IMR-90 (cell line): ENCODE results near the gene NPB. TPM values are rescaled to one million over a fixed set of nuclear protein-coding genes. Genes with fewer than 3 reads are reported as not detected.

ENCODE experiments used
- ATAC-seq: fragments of 200-7000 bp; cut with Tn5 transposase; 2 replicates; pipeline ENCODE4 v1.9.1; 2020; ENCODE audit warnings: low read depth, mild to moderate bottlenecking, moderate library complexity
- BruUV-seq: library from RNA; stranded (reverse); fragments of 400-500 nt; replicated peaks from 2 replicates; lab custom pipeline; 2021; lab: Mats Ljungman, UMichigan
- CTCF ChIA-PET: fragments of 300-600 bp; formaldehyde crosslinking; extraction: SDS; loops from one replicate; lab custom pipeline; 2021; ENCODE audit warnings: antibody characterized with exemption; lab: Yijun Ruan, JAX
- POLR2A ChIA-PET: fragments of 300-600 bp; sonication (Branson Sonifier 250); formaldehyde crosslinking; loops from one replicate; lab custom pipeline; 2022; ENCODE audit warnings: antibody characterized with exemption; ENCODE audit not compliant: unreplicated experiment; lab: Charles Lee
- DNase-seq: peaks from one replicate; pipeline ENCODE4 v3.0.0; 2013
- H2AFZ ChIP-seq: replicated peaks from 2 replicates; pipeline ENCODE3; 2013; ENCODE audit warnings: low read length, mild to moderate bottlenecking; ENCODE audit not compliant: poor library complexity
- H2AK5ac ChIP-seq: 2 replicates; pipeline ENCODE4 v1.6.1; 2013; ENCODE audit warnings: low read depth, low read length, inconsistent platforms
- H2AK9ac ChIP-seq: replicated peaks from 2 replicates; pipeline ENCODE3; 2013; ENCODE audit warnings: mild to moderate bottlenecking, low read depth, low read length, moderate library complexity; ENCODE audit not compliant: poor library complexity
- H2BK120ac ChIP-seq: 2 replicates; pipeline ENCODE4 v1.6.1; 2013; ENCODE audit warnings: low read depth, low read length, inconsistent platforms
- H2BK15ac ChIP-seq: 3 replicates; pipeline ENCODE4 v1.6.1; 2013; ENCODE audit warnings: low read depth, low read length, inconsistent platforms
- H2BK20ac ChIP-seq: 2 replicates; pipeline ENCODE4 v1.6.1; 2013; ENCODE audit warnings: low read depth, mild to moderate bottlenecking, inconsistent platforms, low read length, moderate library complexity
- H2BK5ac ChIP-seq: 2 replicates; pipeline ENCODE4 v1.6.1; 2013; ENCODE audit warnings: mild to moderate bottlenecking, low read depth, low read length, inconsistent platforms; ENCODE audit not compliant: poor library complexity, severe bottlenecking
- H3K14ac ChIP-seq: replicated peaks from 2 replicates; pipeline ENCODE4 v1.6.1; 2013; ENCODE audit warnings: low read depth, low read length, inconsistent platforms
- H3K18ac ChIP-seq: 2 replicates; pipeline ENCODE4 v1.6.1; 2013; ENCODE audit warnings: low read depth, low read length, control low read depth
- H3K23ac ChIP-seq: 2 replicates; pipeline ENCODE4 v1.6.1; 2013; ENCODE audit warnings: low read depth, low read length, inconsistent platforms
- H3K27ac ChIP-seq: 2 replicates; pipeline ENCODE4 v1.5.1; 2013; ENCODE audit warnings: mild to moderate bottlenecking, control low read depth, low read length; ENCODE audit not compliant: insufficient read depth
- H3K27me3 ChIP-seq: 2 replicates; pipeline ENCODE4 v1.6.1; 2013; ENCODE audit warnings: low read length; ENCODE audit not compliant: control insufficient read depth, insufficient read depth
- H3K36me3 ChIP-seq: 2 replicates; pipeline ENCODE4 v1.6.1; 2013; ENCODE audit warnings: low read length, mixed read lengths; ENCODE audit not compliant: control insufficient read depth, insufficient read depth
- H3K4ac ChIP-seq: 2 replicates; pipeline ENCODE4 v1.6.1; 2013; ENCODE audit warnings: low read depth, low read length, inconsistent platforms
- H3K4me1 ChIP-seq: 2 replicates; pipeline ENCODE4 v1.6.1; 2013; ENCODE audit warnings: low read length, mixed read lengths; ENCODE audit not compliant: control insufficient read depth, insufficient read depth
- H3K4me2 ChIP-seq: 2 replicates; pipeline ENCODE4 v1.6.1; 2013; ENCODE audit warnings: low read depth, mild to moderate bottlenecking, control low read depth, low read length, moderate library complexity
- H3K4me3 ChIP-seq: 2 replicates; pipeline ENCODE4 v1.5.1; 2013; ENCODE audit warnings: low read depth, mild to moderate bottlenecking, control low read depth, low read length, moderate library complexity; ENCODE audit not compliant: insufficient read depth
- H3K56ac ChIP-seq: 2 replicates; pipeline ENCODE4 v1.6.1; 2013; ENCODE audit warnings: low read length, inconsistent platforms; ENCODE audit not compliant: insufficient read depth; ENCODE audit errors: extremely low read depth
- H3K79me1 ChIP-seq, 2 experiments: 2 replicates each; pipeline ENCODE4 v1.6.1; 2013; ENCODE audit warnings: low read length in 2 of 2, inconsistent platforms in 1 of 2, low read depth in 1 of 2
- H3K9ac ChIP-seq: 2 replicates; pipeline ENCODE4 v1.6.1; 2013; ENCODE audit warnings: low read depth, low read length, control low read depth
- H3K9me1 ChIP-seq: 2 replicates; pipeline ENCODE4 v1.6.1; 2013; ENCODE audit warnings: low read length, inconsistent platforms; ENCODE audit not compliant: insufficient read depth
- H3K9me3 ChIP-seq: 2 replicates; pipeline ENCODE4 v1.6.1; 2013; ENCODE audit warnings: low read length; ENCODE audit not compliant: control insufficient read depth, insufficient read depth
- H4K20me1 ChIP-seq: 2 replicates; pipeline ENCODE4 v1.6.1; 2013; ENCODE audit warnings: low read length, inconsistent platforms; ENCODE audit not compliant: insufficient read depth
- H4K5ac ChIP-seq: 2 replicates; pipeline ENCODE4 v1.6.1; 2013; ENCODE audit warnings: mild to moderate bottlenecking, low read depth, low read length, control low read depth
- H4K8ac ChIP-seq, 2 experiments: 2 replicates each; pipeline ENCODE4 v1.6.1; 2013; ENCODE audit warnings: low read depth in 2 of 2, low read length in 2 of 2, control low read depth in 1 of 2, inconsistent platforms in 1 of 2
- H4K91ac ChIP-seq: 2 replicates; pipeline ENCODE4 v1.6.1; 2013; ENCODE audit warnings: low read depth, low read length, inconsistent platforms; ENCODE audit not compliant: insufficient read depth
- CHD1 ChIP-seq: IDR thresholded peaks from 2 replicates; pipeline ENCODE4 v1.6.1; 2012; ENCODE audit warnings: low read depth, low read length, improper control_type of control experiment
- POLR2A ChIP-seq: IDR thresholded peaks from 2 replicates; pipeline ENCODE4 v1.6.1; 2012; ENCODE audit warnings: mild to moderate bottlenecking, low read depth, low read length
- WGBS, 2 experiments: methylation state at CpG; one replicate each; pipeline versions ENCODE4 v1.1.5 to v1.1.7; 2013; ENCODE audit warnings: missing lambda C conversion rate in 2 of 2; ENCODE audit not compliant: insufficient read length in 1 of 2; ENCODE audit errors: extremely low coverage in 2 of 2; 5-methylcytosine and 5-hydroxymethylcytosine counted together
- dilution Hi-C: fragments of 300-500 bp; cut with HindIII; formaldehyde crosslinking; loops from one replicate; pipeline ENCODE4 v1.14.3; 2018; ENCODE audit warnings: low sequenced_read_pairs; ENCODE audit not compliant: unreplicated experiment
- in situ Hi-C: fragments of 300-500 bp; cut with MboI; formaldehyde crosslinking; loops from 3 replicates; pipeline ENCODE4 v1.14.3; 2019; ENCODE audit warnings: low sequenced_read_pairs, inconsistent platforms, mixed read lengths
- intact Hi-C: fragments of 100-400 bp; cut with micrococcal nuclease; formaldehyde crosslinking; loops from 2 replicates; pipeline ENCODE4 v1.10.0; 2022
- polyA plus RNA-seq, 3 experiments: library from polyadenylated mRNA; depleted of rRNA; stranded (reverse); fragments of >200 nt; gene quantifications; 2 replicates each; pipeline ENCODE4 v1.2.3, GENCODE V29; 2012; ENCODE audit warnings: low replicate concordance in 1 of 3
- total RNA-seq: library from RNA; depleted of rRNA; stranded (reverse); fragments of >200 nt; gene quantifications from 2 replicates; pipeline ENCODE4 v1.2.3, GENCODE V29; 2012

NPB gene
- total and polyA plus RNA-seq, 2 of the 4 experiments (the other 2 are of a cell fraction) = 0.51 TPM; not detected in 1

GRCh38 chr17:81865733-81866439 is 36.2 kb upstream of the NPB start:
- no peak for TF ChIP-seq CHD1
- peak; percentile 56; the same call in 1 of the 2 replicates for TF ChIP-seq POLR2A
- H2BK20ac ChIP-seq = no peak overlapping the region
- dilution Hi-C loops = no loop called here
- intact Hi-C loops = no loop called here
- POLR2A ChIA-PET = no interaction called here
- H2AK9ac ChIP-seq = peak overlapping the region; percentile 63
- WGBS, 2 experiments = 92% methylated on average over 10 of the region's 18 CpGs; no CpG with 5 or more reads in 1 of the 2 experiments
- no peak overlapping the region for H3K56ac ChIP-seq
- peak overlapping the region; percentile 22; the same call in 1 of the 2 replicates for H3K4ac ChIP-seq
- ATAC-seq = no peak
- DNase-seq = no peak
- no peak overlapping the region for H4K91ac ChIP-seq
- no peak overlapping the region for H3K23ac ChIP-seq
- H2AK5ac ChIP-seq = 0 out of 2 replicates have a peak overlapping the region, but pooled peaks have one; percentile 34
- no peak overlapping the region for H2BK120ac ChIP-seq
- no peak overlapping the region for H3K9ac ChIP-seq
- peaks cover 22 to 79% of the 10 kb centered on the region in 2 experiments; a peak in 3 of 4 replicates for H3K79me1 ChIP-seq
- H3K9me1 ChIP-seq = peaks cover 11% of the 10 kb centered on the region; the same call in 1 of the 2 replicates
- peak overlapping the region; percentile 2; the same call in 1 of the 2 replicates for H3K27ac ChIP-seq
- BruUV-seq = no TSS peak
- H4K5ac ChIP-seq = 0 out of 2 replicates have a peak overlapping the region, but pooled peaks have one; percentile 4
- H4K20me1 ChIP-seq = peaks cover 55% of the 10 kb centered on the region
- no peak overlapping the region for H2BK15ac ChIP-seq
- H3K4me2 ChIP-seq = no peak overlapping the region
- peak overlapping the region in 1 of 2 experiments; percentile 66; a peak in 1 of 4 replicates for H4K8ac ChIP-seq
- H3K18ac ChIP-seq = no peak overlapping the region
- H3K27me3 ChIP-seq = no peaks in the 10 kb centered on the region
- in situ Hi-C loops = no loop called here
- H2AFZ ChIP-seq = peak overlapping the region; percentile 36
- CTCF ChIA-PET = no interaction called here
- peak overlapping the region; percentile 27 for H2BK5ac ChIP-seq
- H3K14ac ChIP-seq = no peak overlapping the region
- H3K4me3 ChIP-seq = no peak overlapping the region
- H3K36me3 ChIP-seq = peaks cover 46% of the 10 kb centered on the region
- H3K4me1 ChIP-seq = peaks cover 31% of the 10 kb centered on the region
- H3K9me3 ChIP-seq = no peaks in the 10 kb centered on the region
